ENCODE measurements around the gene CCDC40.
"Not testable (repeated sequence)": the region's sequence is repeated elsewhere in the genome, so short reads cannot be mapped to it uniquely, and the experiment has no call there.

CCDC40 gene

DNA sequence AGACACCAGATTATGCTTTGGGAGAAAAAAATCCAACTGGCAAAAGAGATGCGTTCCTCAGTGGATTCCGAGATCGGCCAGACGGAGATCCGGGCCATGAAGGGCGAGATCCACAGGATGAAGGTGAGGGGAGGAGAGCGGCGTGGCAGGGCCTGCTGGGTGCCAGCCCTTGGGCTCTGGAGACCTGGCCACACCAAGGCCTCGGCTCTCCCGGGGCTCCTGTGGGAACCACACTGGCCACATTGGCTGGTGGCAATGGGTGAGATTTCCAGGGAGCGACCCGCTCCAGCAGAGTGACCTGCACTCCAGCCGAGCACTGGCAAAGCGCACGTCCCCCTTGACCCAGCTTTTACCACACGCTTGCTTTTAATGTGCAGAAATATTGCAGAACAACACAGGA, 53.3 kb downstream of the CCDC40 start:
- TF ChIP-seq CTCF (IDR thresholded peaks at IDR 0.05; ENCODE audit: low read depth, low read length, missing control alignments) = no peak
- no peak for DNase-seq (ENCODE audit: low read depth)
- in situ Hi-C loops (cut with HindIII; ENCODE audit: low sequenced_read_pairs) = loop anchor here (5.0 kb wide), 2 partner anchors 48 to 78 kb away; no protein-coding TSS in a partner anchor
- H3K4me3 ChIP-seq (ENCODE audit: low read depth, low read length) = no peak overlapping the region

DNA sequence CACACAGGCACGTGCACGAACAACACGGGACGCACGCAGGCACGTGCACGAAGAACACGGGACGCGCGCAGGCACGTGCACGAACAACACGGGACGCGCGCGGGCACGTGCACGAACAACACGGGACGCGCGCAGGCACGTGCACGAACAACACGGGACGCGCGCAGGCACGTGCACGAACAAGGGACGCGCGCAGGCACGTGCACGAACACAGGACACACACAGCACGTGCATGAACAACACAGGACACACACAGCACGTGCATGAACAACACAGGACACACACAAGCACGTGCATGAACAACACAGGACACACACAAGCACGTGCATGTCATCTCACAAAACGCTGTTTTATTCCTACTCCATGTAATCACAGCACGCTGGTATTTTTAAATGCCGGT, 53.7 kb downstream of the CCDC40 start:
- in situ Hi-C loops (cut with HindIII; ENCODE audit: low sequenced_read_pairs) = loop anchor here (5.0 kb wide), 2 partner anchors 47 to 77 kb away; no protein-coding TSS in a partner anchor
- H3K4me3 ChIP-seq (ENCODE audit: low read depth, low read length) = not testable (repeated sequence)

GRCh38 chr17:80091376-80091775, 54.9 kb downstream of the CCDC40 start:
- TF ChIP-seq CTCF (IDR thresholded peaks at IDR 0.05; ENCODE audit: low read depth, low read length, missing control alignments) = no peak
- no peak overlapping the region for H3K4me3 ChIP-seq (ENCODE audit: low read depth, low read length)
- no peak for DNase-seq (ENCODE audit: low read depth)
- in situ Hi-C loops (cut with HindIII; ENCODE audit: low sequenced_read_pairs) = loop anchor here (5.0 kb wide), 2 partner anchors 46 to 76 kb away; no protein-coding TSS in a partner anchor

More for the DNA sequence above, 53.7 kb downstream of the CCDC40 start:
- not testable (repeated sequence) for DNase-seq (ENCODE audit: low read depth)

- in situ Hi-C loops (cut with HindIII; ENCODE audit: low sequenced_read_pairs) = loop anchor here (5.0 kb wide), 2 partner anchors 44 to 74 kb away; no protein-coding TSS in a partner anchor
- no peak overlapping the region for H3K4me3 ChIP-seq (ENCODE audit: low read depth, low read length)
- DNase-seq (ENCODE audit: low read depth) = no peak
- TF ChIP-seq CTCF (IDR thresholded peaks at IDR 0.05; ENCODE audit: low read depth, low read length, missing control alignments) = no peak
Observed at GRCh38 chr17:80092959-80093358, 56.5 kb downstream of the CCDC40 start.

DNA sequence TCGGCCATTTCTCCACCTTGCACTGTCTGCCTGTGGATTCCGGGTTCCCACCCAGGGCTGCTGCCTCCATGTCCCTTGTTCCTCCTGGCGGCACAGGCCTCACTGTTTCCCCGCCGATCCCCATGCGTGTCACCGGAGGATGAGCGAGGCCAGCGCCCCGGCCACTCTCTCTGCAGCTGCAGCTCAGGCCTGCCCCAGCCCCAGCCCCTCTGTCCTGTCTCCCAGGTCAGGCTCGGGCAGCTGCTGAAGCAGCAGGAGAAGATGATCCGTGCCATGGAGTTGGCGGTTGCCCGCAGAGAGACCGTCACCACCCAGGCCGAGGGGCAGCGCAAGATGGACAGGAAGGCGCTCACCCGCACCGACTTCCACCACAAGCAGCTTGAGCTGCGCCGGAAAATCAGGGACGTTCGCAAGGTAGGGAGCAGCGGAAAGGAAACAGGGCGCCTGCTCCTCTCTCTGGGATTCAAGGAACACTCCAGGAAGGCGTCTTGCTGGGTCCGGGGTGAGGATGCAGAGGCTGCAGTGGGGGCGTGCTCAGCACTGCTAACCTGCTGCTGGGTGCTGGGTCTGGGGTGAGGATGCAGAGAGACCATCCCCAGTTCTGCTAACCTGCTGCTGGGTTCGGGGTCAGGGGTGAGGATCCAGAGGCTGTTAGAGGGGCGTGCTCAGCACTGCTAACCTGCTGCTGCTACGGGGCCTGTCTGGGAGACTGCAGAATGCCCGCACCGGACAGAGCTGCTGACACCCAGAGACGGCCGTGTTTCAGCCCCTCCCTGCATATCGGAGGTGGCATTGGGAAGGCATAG, 58.8 kb downstream of the CCDC40 start:
- no peak overlapping the region for H3K4me3 ChIP-seq (ENCODE audit: low read depth, low read length)
- in situ Hi-C loops (cut with HindIII; ENCODE audit: low sequenced_read_pairs) = no loop called here
- no peak for TF ChIP-seq CTCF (IDR thresholded peaks at IDR 0.05; ENCODE audit: low read depth, low read length, missing control alignments)
- no peak for DNase-seq (ENCODE audit: low read depth)

- H3K4me3 ChIP-seq (ENCODE audit: low read depth, low read length) = no peak overlapping the region
- in situ Hi-C loops (cut with HindIII; ENCODE audit: low sequenced_read_pairs) = no loop called here
- TF ChIP-seq CTCF (IDR thresholded peaks at IDR 0.05; ENCODE audit: low read depth, low read length, missing control alignments) = no peak
- DNase-seq (ENCODE audit: low read depth) = no peak
Observed at GRCh38 chr17:80095844-80096475, 59.5 kb downstream of the CCDC40 start.

GRCh38 chr17:80096561-80097021, 60.1 kb downstream of the CCDC40 start:
- DNase-seq (ENCODE audit: low read depth) = no peak
- TF ChIP-seq CTCF (IDR thresholded peaks at IDR 0.05; ENCODE audit: low read depth, low read length, missing control alignments) = no peak
- in situ Hi-C loops (cut with HindIII; ENCODE audit: low sequenced_read_pairs) = no loop called here
- no peak overlapping the region for H3K4me3 ChIP-seq (ENCODE audit: low read depth, low read length)

Measured in astrocyte of the cerebellum (primary cell).